Activated CD8-positive, alpha-beta memory T cell treated with anti-CD3 and anti-CD28 coated beads, Interleukin-2, amount 50 U/mL, for 1 hour (primary cell): Measurements from ENCODE around the gene ZNF831.
A peak's percentile ranks its signal among the peaks of the same experiment; 100 is the strongest.

Experiments used
- DNase-seq: peaks from one replicate; pipeline ENCODE4 v3.0.0-alpha.2; 2020; ENCODE audit errors: extremely low read depth

Gene ZNF831

GRCh38 chr20:59247731-59248684, 84.4 kb downstream of the ZNF831 start:
- no peak for DNase-seq

- DNase-seq, result no peak
These were observed 86.7 kb downstream of the ZNF831 start for GRCh38 chr20:59250293-59250692.

GRCh38 chr20:59253325-59253724, 89.7 kb downstream of the ZNF831 start:
- peak; percentile 33 for DNase-seq

- DNase-seq, result no peak
These were observed 90.2 kb downstream of the ZNF831 start for GRCh38 chr20:59253779-59254319.

GRCh38 chr20:59255256-59255655, 91.6 kb downstream of the ZNF831 start:
- no peak for DNase-seq

- DNase-seq, result no peak
These were observed 94.6 kb downstream of the ZNF831 start for GRCh38 chr20:59258221-59258621.

GRCh38 chr20:59259946-59260345, 96.3 kb downstream of the ZNF831 start:
- no peak for DNase-seq

GRCh38 chr20:59265298-59265697, 101.7 kb downstream of the ZNF831 start:
- DNase-seq, result no peak

GRCh38 chr20:59268870-59269269, 105.2 kb downstream of the ZNF831 start:
- no peak for DNase-seq

- no peak for DNase-seq
These were observed 105.9 kb downstream of the ZNF831 start for GRCh38 chr20:59269411-59270025.

- DNase-seq, result no peak
These were observed 106.8 kb downstream of the ZNF831 start for GRCh38 chr20:59270380-59270779.

- no peak for DNase-seq
These were observed 110.2 kb downstream of the ZNF831 start for GRCh38 chr20:59273739-59274357.

- DNase-seq, result no peak
These were observed 113.3 kb downstream of the ZNF831 start for GRCh38 chr20:59276938-59277337.

- DNase-seq, result no peak
These were observed 120.8 kb downstream of the ZNF831 start for GRCh38 chr20:59284470-59284869.

- no peak for DNase-seq
These were observed 126.4 kb downstream of the ZNF831 start for GRCh38 chr20:59289994-59290393.

- no peak for DNase-seq
These were observed 128.2 kb downstream of the ZNF831 start for GRCh38 chr20:59291740-59292383.

- no peak for DNase-seq
These were observed 131.9 kb downstream of the ZNF831 start for GRCh38 chr20:59295531-59295930.

GRCh38 chr20:59297686-59298085, 134.1 kb downstream of the ZNF831 start:
- no peak for DNase-seq

GRCh38 chr20:59299945-59300332, 136.3 kb downstream of the ZNF831 start:
- no peak for DNase-seq

- DNase-seq, result no peak
These were observed 136.9 kb downstream of the ZNF831 start, which contains the start of gene EDN3 for GRCh38 chr20:59300333-59301081. Gene EDN3, plus strand, starts transcription at chr20:59300611. Its CDS starts 202 bp downstream, at chr20:59300813.
